ENCODE measurements around the gene DCLRE1C.

DNA sequence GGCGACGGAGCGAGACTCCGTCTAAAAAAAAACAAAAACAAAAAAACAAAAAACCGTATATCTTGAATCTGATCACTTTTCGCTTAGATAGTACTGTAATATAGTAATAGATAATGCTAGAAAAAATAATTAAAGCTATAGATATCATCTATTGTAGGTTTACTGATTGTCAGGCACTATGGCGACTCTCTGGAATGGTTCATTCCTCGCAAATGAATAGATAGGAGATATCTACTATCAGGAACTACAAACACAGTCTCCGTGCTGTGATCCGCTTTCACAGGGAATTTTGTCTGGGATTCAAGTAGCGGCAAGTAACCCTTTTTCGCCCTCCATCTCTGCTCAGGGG, 5.0 kb upstream of the DCLRE1C start:
- TF ChIP-seq, protein P1, sequence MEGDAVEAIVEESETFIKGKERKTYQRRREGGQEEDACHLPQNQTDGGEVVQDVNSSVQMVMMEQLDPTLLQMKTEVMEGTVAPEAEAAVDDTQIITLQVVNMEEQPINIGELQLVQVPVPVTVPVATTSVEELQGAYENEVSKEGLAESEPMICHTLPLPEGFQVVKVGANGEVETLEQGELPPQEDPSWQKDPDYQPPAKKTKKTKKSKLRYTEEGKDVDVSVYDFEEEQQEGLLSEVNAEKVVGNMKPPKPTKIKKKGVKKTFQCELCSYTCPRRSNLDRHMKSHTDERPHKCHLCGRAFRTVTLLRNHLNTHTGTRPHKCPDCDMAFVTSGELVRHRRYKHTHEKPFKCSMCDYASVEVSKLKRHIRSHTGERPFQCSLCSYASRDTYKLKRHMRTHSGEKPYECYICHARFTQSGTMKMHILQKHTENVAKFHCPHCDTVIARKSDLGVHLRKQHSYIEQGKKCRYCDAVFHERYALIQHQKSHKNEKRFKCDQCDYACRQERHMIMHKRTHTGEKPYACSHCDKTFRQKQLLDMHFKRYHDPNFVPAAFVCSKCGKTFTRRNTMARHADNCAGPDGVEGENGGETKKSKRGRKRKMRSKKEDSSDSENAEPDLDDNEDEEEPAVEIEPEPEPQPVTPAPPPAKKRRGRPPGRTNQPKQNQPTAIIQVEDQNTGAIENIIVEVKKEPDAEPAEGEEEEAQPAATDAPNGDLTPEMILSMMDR (IDR thresholded peaks at IDR 0.05), result no peak
- no peak for TF ChIP-seq EZH2 (IDR thresholded peaks at IDR 0.05; ENCODE audit: borderline replicate concordance, insufficient read depth, low read depth, low read length, poor library complexity, severe bottlenecking)

Measured in B cell (primary cell).